ENCODE data around the gene KPNA2.
"Not testable (repeated sequence)": the region's sequence is repeated elsewhere in the genome, so short reads cannot be mapped to it uniquely, and the experiment has no call there.

Gene KPNA2

DNA sequence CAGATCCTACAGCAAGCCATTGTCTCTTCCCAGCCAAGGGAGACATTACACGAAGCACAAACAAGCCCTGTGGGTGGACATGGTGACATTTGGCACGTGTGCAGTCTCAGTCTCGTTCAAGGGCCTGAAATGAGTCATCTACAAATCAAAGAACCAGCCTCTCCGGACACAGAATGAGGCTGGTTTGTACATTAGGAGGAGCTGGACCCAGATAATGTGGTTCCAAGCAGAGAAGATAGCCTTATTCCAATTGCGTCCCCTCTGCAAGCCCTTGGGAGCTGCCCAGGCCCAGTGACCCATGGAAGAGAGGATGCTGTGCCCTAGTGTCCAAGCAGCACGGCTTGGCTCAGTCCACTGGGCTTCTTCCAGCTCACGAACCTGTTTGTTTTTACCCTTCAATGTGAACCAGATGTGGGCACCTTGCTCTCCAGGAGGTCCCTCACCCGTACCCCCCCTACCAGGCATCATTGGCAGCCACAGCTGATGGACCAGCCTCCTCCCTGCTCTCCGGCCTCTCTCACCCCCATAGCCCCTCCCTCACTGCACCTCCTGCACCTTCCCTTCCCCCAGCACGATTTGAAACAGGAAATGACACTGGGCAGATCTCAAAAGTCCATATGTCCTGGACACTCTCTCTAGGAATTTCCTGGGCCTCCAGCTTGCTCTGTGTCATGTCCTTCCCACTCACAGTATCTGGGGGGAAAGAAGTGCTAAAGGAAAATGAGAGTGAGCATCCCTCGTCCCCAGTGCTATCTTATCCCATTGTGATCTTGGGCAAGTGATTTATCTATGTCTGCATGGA lies 26.2 kb downstream of the KPNA2 start:
- no peak for DNase-seq

DNA sequence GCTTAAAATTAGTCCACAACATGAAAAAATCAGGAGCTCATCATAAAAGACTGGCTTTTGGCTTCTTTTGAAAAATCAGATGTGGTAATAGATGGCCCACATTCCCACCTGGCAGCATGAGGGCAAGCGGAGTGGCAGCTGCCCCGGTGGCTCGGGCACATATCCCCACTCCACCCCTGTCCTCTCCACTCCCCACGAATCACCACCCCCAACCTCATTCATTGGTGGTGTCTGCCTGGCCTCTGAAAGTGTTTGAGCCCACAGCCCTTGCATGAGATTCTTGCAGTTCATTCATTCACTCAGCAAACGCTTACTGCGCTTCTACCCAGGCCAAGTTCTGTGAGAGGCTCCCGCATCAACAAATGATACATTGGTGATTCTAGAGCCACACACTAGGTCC lies 29.8 kb downstream of the KPNA2 start:
- not testable (repeated sequence) for DNase-seq

DNA sequence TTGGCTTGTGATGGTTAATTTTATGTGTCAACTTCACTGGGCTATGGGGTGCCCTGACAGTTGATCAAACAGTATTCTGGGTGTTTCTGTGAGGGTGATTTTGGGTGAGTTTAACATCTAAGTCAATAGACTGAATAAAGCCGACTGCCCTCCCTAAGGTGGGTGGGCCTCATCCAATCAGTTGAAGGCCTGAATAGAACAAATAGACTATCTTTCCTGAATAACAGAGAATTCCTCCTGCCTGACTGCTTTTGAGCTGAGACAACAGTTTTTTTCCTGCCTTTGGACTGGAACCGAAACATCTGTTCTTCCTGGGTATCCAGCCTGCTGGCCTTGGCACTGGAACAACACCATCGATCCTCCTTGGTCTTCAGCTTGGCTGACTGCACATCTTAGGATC lies 33.0 kb downstream of the KPNA2 start:
- DNase-seq, result not testable (repeated sequence)

DNA sequence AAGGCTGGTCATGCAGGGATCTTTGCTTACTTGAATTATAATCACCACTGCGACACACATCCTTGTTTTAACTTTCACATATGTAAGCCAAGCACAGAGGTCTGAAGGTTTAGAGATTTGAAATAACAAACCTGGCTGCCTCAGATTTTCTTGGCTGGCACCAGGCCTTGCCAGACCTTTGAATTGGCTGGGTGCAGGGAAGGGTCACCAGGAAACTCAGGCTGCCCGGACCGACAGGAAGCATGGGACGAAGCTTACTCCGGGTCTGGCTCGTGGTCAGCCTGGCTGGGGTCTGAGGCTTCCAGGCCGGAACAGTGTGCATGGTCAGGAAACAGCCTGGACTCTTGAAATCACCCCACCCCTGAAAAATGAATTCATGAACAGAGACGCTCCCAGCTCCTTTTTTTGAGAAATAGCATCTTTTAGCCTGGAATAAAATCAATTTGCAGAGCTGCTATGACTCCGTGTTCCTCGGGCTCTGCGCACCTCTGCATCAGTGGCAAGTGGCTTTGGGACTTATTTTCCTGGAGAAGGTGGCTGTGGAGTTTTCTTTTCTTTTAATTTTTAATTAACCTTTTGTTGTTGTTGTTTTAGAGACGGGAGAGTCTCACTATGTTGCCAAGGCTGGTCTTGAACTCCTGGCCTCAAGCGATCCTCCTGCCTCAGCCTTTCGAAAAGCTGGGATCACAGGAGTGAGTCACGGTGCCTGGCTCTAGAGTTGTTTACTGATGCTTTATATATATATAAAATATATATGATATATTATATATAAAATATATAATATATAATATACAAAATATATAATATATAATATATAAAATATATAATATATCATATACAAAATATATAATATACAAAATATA lies 35.3 kb downstream of the KPNA2 start:
- DNase-seq, result not testable (repeated sequence)

DNA sequence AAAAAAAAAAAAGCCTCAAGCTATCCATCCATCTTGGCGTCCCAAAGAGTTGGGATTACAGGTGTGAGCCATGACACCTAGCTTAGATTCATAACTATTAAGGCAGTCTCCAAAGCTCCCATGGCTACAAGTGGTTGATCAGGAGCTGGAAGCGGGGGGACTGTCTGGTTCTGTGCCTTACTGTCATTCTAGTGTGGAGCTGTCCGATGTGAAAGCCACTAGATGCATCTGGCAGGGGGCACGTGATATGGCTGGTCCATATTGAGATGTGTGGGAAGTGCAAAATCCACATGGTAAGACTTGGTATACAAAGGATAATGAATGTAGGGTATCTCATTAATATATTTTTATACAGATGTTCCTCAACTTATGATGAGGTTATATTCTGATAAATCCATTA lies 38.7 kb downstream of the KPNA2 start:
- DNase-seq, result no peak

- DNase-seq, result not testable (repeated sequence)
Measured at GRCh38 chr17:68075953-68076607, 40.5 kb downstream of the KPNA2 start.

- DNase-seq, result not testable (repeated sequence)
Measured at GRCh38 chr17:68077498-68077897, 42.0 kb downstream of the KPNA2 start.

DNA sequence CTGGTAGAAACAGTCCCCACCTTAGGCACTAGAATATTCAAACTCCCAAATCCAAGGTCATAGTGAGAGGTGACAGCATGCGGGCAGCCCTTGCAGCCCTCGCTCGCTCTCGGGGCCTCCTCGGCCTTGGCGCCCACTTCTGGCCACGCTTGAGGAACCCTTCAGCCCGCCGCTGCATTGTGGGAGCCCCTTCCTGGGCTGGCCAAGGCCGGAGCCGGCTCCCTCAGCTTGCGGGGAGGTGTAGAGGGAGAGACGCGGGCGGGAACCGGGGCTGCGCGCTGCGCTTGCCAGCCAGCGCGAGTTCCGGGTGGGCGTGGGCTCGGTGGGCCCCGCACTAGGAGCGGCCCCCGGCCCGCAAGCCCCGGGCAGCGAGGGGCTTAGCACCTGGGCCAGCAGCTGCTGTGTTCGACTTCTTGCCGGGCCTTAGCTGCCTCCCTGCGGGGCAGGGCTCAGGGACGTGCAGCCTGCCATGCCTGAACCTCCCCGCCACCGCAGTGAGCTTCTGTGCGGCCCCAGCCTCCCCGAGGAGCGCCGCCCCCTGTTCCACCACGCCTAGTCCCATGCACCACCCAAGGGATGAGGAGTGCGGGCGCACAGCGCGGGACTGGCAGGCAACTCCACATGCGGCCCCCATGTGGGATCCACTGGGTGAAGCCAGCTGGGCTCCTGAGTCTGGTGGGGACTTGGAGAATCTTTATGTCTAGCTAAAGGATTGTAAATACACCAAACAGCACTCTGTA lies 45.0 kb downstream of the KPNA2 start:
- DNase-seq, result no peak

DNA sequence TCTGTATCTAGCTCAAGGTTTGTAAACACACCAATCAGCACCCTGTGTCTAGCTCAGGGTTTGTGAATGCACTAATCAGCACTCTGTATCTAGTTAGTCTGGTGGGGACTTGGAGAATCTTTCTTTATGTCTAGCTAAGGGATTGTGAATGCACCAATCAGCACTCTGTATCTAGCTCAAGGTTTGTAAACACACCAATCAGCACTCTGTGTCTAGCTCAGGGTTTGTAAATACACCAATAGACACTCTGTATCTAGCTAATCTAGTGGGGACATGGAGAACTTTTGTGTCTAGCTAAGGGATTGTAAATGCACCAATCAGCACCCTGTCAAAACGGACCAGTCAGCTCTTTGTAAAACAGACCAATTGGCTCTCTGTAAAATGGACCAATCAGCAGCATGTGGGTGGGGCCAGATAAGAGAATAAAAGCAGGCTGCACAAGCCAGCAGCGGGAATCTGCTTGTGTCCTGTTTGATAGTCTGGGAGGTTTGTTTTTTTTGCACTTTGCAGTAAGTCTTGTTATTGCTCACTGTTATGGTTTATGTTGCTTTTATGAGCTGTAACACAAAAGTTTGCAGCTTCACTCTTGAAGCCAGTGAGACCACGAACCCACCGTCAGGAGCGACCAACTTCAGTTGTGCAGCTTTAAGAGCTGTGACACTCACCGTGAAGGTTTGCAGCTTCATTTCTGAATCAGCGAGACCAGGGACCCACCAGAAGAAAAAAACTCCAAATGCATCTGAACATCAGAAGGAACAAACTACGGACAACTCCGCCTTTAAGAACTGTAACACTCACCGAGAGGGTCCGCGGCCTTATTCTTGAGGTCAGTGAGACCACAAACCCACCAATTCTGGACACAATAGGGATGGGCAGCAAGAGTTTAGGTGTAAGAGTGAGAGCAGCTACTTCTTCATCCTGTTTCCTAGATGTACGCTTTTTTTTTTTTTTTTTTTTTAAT lies 46.0 kb downstream of the KPNA2 start:
- not testable (repeated sequence) for DNase-seq

- no peak for DNase-seq
Measured at GRCh38 chr17:68085771-68086381, 50.3 kb downstream of the KPNA2 start.

GRCh38 chr17:68086666-68087065 lies 51.1 kb downstream of the KPNA2 start:
- not testable (repeated sequence) for DNase-seq

DNA sequence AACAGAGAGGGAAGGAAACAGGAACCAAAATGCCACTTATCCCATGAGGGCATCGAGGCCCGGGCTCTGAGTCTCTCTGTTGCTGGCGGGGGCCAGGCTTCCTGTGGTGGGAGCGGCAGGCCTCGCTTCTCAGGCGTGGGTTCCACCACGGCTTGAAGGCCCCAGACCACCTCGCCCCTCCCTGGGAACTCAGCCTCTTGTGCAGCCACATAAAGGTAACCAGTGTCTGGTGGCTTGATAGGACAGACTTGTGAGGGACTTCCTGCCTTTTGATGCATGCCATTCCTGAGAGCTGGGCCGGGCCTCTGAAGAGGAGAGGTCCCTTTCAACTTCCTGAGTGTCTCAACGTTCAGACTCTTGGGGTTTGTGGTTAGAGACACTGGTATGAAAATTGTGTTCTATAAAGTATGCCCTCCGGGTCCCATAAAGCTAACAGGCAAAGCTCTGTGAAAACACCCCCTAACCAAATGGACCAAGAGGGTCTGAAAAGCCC lies 51.6 kb downstream of the KPNA2 start:
- not testable (repeated sequence) for DNase-seq

DNA sequence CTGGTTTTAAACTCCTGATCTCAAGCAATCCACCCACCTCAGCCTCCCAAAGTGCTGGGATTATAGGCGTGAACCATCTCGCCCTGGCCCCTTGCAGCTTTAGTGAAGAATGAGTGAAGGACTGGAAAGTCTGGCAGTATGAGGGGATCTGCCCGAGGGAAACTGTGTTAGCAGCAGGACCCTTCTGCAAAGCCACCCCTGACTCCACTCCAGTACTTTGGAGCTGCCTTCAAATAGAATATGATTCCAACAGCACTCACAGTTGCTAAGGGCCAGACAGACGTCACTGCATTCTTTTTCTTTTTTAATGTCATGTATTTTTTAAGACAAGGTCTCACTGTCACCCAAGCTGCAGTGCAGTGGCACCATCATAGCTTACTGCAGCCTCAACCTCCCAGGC lies 52.3 kb downstream of the KPNA2 start:
- DNase-seq, result no peak

DNA sequence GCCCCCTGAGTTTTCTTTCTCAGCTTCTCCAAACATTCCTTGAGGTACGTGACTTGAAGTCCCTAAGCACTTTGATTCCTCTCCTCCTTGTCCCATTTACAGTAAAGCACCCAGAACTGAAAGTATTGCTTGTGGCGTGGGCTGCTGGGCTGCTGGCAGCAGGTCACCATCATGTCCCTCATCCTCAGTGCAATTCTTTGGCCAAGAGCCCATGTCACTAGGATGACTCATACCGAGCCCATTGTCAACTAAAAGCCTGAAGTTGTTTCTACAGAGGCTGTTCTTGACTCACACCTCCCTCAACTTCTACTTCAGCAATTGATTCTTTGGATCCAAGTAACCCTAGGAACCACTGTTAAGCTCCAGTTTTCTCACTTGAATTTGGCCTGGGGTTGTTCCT lies 54.3 kb downstream of the KPNA2 start:
- no peak for DNase-seq

GRCh38 chr17:68094481-68095078 lies 59.0 kb downstream of the KPNA2 start:
- no peak for DNase-seq

GRCh38 chr17:68095205-68095811 lies 59.8 kb downstream of the KPNA2 start:
- DNase-seq, result no peak

DNA sequence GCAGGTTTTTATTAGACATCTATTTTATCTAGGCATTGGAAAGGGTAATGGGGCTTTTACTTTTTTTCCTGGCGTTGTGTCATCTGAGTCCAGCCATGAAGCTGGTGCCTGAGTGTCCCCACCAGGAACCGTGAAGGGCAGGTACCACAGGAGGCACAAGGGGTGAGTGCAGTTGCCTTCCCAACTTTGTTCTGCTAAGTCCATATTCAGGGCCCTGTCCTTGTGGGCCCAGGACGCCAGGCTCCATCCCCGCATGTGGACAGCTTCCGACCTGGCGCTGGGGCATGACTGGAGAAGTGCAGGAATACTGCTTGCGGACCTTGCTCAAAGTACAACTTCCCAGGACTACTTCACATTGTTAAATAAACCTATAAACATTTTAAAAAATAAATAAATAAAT lies 60.6 kb downstream of the KPNA2 start:
- DNase-seq, result no peak

Data from NCI-H2081 treated with DMSO at 0.1 percent for 48 hours (cell line).